HG03045 (cell line): Measurements from ENCODE around the gene CAMTA1.
"Not testable (repeated sequence)": the region's sequence is repeated elsewhere in the genome, so short reads cannot be mapped to it uniquely, and the experiment has no call there.

Source experiments
- ATAC-seq: cut with Tn5 transposase; IDR thresholded peaks from one replicate; pipeline ENCODE4 v1.9.1; 2021; ENCODE audit warnings: mild to moderate bottlenecking, moderate library complexity; ENCODE audit not compliant: unreplicated experiment

Gene CAMTA1

DNA sequence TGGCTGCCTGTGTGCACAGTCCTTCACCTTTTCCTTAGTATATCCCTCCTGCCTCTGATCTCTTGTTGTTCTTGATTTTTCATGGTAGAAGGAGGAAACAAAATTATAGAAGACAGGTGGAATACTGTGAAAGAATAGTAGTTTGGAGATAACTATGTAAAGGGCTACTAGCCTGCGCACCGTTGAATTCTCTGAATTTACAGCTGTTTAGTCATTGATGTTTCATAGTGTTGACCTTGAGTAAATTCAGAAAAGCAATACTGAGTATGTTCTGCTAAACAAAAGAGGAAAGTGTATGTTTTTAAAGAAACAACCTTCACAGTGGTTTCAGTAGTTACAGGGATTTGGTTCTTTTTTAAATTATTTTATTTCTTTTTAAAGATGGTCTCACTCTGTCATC lies 18.1 kb downstream of the CAMTA1 start:
- no peak for ATAC-seq

DNA sequence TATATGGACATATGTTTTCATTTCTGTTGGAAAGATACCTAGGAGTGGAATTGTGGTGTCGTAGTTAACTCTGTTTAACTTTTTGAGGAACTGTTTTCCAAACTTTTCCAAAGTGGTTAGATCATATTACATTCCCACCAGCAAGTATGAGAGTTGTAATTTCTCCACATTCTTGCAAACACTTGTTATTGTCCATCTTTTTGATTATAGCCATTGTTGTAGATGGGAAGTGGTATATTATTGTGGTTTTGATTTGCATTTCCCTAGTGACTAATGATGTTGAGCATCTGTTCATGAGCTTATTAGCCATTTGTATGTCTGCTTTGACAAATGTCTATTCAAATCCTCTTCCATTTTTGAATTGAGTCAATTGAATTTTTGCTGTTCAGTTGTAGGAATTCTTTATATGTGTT lies 19.8 kb downstream of the CAMTA1 start:
- no peak for ATAC-seq

DNA sequence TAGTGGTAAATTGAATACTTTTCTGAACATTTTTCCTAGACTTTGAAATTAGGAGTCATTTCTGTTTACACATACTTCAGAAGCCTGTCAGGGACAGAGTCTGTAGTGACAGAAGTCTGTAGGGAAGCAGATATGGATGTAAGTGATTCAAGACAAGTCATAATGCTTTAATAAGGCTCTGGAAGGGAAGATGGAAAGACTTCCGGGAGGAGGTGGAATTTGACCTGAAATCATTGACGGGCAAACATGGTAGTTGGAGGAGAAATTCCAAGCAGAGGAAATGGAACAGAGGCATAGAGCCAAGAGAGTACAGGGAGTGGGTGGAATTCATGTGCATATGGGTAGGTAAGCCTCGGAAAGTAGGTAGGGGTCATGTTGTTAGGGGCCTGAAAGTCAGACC lies 22.5 kb downstream of the CAMTA1 start:
- no peak for ATAC-seq

DNA sequence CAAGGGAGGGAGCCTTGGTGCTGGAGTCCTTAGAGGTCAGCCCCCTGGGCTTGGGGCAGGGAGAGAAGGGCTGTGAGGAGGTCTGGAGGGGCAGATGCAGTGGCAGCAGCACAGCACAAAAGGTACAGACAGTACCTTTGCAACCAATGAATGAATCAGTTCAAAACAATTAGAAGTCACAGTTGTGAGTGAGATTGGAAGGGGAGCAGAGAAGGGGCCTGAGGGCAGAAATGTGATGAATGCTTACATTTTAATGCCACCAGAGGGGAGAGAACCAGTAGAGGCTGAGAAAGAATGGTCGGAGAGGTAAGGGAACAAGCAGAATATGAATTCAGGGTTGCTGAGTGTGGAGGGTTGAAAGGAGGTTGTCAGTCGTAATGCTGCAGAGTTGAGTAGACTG lies 24.2 kb downstream of the CAMTA1 start:
- no peak for ATAC-seq

DNA sequence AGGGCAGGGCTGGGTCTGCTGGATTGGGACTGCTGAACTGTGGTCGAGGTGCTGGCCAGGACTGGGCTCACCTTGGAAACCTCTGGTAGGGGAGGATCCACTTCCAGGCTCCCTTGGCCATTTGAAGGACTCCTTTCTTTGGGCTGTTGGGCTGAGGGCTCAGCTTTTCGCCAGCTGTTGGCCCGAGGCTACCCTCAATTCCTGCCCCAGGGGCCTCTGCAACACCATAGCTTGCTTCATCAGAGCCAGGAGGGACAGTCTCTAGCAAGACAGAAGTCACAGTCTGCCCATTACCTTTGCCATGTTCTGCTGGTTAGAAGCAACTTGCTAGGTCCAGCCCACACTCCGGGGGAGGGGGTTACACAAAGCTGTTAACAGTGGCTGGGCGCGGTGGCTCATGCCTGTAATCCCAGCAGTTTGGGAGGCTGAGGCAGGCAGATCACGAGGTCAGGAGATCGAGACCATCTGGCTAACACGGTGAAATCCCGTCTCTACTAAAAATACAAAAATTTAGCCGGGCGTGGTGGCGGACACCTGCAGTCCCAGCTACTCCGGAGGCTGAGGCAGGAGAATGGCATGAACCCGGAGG lies 25.0 kb downstream of the CAMTA1 start:
- not testable (repeated sequence) for ATAC-seq

DNA sequence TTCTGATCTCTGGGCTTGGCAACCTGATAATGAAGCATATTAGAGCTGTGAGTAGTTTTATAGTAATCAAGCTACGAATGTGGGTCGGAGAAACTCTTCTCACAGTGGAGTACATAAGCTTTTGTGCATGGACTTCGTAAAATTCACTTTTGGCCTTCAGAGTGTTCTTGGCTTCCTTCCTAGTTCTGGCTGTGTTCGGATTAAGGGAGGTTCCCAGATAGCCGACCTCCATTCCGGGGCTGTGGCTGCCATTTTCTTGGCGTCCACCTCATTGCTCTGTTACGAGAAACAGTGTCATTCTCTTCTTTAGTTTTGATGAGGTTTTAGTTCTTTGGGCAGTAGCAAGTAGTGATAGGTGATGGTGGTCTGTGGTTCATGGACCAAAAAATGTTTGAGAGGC lies 26.3 kb downstream of the CAMTA1 start:
- ATAC-seq = no peak

DNA sequence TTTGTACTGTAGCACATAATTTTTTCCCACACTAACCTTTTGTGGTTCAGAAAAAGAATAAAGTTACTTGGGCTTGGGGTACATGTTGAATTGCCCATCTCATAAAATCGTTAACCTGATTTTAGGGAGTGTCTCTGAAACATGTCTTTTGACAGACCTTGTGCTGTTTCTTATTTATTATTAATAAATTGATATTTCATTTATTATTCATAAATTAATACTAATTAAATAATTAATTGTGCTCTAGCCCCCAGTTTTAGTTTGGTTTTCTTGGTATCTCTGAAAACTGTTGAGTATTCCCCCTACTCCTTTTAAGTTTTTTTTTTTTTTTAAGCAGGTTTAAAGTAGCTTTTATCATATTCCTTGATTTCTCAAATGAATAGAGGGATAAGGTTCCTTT lies 27.9 kb downstream of the CAMTA1 start:
- ATAC-seq = no peak

DNA sequence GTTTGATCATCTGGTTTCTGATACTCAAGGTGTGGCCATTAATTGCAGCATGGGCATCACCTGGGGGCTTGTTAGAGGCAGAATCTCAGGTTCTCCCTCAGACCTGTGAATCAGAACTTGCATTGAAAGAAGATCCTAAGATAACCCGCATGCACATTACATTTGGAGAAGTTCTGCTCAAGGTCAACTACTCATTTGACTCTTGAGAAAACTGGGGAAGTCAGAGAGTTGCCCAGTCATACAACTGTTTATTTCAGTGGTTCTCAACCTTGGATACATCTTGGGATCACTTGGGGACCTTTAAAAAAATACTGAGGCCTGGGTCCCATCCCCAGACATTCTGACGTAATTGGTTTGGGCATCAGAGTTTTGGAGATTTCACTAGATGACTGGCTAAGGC lies 30.5 kb downstream of the CAMTA1 start:
- ATAC-seq = no peak

DNA sequence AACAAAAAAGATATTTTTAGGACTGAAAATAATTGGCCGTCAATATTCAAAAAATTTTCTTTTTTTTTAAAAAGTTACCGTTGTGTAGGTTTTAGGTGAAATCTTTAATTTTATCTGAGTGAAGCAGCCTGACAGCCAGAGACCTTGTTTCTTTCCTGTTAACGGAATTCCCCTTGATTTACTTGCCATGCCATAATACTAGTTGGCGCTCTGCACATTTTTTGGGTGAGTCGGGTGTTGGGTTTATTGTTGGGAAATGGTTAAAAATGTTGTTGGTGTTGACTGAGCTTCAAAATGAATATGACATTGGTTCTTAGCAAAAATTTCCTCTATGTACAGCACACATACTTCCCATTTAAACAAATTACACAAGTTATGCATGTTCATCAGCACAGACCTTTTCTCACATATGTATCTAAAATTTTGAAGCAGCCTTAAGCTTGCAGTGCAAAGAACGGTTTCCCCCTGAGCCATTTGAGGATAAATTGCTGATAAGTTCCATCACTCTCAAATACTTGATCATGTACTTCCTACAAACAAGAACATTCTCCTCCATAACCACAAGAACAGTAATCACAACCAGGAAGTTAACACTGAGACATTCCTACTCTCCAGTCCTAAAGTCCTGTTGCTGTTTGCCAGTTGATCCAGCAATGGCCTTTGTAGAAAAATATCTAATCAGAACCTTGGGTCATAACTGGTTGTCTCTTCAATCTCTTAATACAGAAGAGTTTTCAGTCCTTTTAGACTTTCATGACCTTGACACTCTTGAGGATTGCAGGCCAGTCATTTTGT lies 34.2 kb downstream of the CAMTA1 start:
- no peak for ATAC-seq

DNA sequence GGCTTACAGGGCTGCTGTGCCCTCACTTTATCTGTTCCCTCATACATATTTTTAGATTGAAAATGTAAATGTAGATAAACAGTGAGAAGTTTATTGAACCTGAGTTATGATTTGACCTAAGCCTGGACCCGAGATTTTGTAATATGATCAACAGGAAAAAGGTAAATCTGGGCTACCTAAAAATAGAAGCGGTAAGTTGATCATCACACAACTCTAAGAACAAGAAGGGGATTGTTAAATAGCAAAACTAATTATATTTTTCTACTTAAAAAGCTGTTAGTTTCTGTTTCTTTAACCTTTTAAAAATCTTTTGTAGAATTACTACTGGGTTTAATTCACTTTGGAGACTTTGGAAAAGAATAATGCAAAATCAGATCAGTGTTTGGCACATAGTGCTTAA lies 35.6 kb downstream of the CAMTA1 start:
- ATAC-seq = no peak

DNA sequence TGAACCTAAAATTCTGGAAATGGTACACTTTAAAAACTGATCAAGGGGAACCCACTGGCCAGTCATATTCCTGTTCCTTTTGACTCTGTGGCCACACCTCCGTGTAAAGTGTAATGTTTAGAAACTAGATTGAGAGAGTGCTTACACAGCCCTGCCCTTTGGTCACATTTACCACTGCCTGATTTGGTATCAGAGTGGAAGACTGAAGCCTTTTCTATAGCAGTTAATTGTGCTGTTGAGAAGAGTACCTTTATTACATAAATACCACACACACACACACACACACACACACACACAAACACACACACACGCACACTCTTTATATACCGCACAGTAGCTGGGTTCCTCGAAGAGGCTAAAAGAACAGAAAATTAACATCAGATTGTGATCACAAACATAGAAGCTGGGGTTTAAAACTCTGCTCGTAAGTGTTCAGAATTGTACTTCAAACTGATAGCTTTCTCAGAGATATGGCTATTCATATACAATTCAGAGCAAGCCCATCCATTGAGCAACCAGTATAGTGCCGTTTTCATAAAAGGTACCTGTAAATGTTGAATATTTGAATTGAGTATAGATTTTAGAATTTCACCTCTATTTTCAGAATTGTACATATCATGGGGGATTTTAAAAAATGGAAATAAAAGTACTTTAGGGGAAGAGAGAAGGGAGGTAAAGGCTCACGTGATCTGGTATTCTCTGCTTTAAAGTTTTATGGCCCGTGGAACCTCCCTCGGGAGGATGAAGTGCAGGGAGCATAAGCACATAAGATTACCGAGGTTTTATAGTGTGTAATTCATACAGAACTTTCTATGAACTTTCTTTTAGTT lies 37.5 kb downstream of the CAMTA1 start:
- no peak for ATAC-seq

DNA sequence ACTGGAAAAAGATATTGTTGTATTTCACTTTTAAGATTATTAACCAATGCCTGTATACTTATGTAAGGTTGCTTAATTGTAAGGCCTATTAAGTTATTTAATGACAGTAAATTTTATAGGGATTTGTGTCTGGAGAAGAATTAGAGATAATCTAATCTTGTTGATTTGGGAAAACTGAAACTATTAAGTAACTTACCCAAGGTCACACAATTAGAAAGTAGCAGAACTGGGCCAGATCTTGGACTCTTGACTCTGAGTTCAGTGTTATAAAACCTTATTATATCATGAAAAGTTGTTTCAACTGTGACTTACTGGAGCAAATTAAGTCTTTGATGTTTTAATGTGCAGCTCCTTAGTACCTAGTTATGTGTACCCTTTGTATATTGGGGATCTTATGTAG lies 38.5 kb downstream of the CAMTA1 start:
- ATAC-seq = no peak

DNA sequence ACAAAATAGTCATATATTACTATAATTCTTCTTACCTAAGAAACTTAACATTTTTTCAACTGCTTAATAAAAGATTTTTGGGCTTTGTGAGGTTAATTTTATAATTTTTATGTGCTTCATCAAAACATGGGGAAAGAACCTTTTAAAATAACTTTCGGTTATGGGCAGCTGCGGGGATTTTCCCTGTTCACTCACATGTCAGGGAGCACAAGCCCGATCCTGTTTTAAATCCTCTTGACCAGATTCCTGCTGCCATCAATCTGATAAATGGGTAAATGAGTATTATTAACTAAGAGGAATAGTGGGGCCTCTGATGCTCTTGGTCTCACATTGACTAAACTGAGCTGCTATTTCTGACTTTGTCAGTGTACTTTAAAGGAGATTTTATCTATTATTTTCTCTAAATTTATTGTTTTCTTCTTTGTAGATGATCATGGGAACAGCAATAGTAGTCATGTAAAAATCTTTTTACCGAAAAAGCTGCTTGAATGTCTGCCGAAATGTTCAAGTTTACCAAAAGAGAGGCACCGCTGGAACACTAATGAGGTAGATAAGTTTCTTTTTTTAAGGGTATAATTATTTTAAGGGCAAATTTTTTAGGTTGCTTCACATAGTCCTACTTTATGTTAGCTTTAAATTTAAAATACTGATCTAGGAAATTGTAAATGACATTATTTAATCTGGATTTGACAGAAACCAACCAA lies 39.6 kb downstream of the CAMTA1 start:
- no peak for ATAC-seq

DNA sequence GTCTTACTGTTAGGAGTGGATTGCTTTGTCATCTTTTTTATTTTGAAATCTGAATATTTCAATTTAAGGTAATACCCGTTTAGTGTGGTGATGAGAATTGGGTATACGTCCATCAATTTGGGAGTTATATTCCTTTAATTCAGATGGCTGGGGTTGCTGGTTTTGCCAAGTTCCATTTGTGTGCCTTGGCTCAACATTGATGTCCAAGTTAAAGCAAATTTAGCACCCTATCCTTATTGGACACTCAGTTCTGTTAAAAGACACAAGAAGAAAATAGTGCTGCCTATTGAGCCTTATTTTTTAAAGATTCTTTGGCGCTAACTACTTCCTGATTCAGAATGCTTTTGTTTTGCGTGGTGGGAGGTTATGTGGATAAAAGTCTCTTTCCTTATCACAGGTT lies 40.6 kb downstream of the CAMTA1 start:
- no peak for ATAC-seq

DNA sequence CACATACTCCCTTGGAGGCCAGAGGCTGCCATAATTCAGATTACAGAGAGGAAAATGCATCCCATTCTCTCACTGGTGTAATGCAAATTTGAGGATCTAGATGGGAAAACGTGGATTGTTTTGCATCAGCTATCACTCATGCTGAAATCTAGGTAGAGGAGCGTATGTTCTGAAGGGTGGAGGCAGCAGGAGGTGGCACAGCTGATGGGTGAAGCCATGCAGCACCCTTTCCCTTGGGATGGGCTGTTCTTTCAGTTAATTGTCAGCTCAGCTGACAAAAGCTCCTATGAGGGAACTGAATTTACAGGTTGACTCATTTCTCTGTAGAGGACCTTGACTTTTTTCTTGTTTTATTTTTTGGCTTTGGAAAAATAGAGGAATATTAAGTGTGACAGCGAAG lies 41.8 kb downstream of the CAMTA1 start:
- ATAC-seq = no peak

DNA sequence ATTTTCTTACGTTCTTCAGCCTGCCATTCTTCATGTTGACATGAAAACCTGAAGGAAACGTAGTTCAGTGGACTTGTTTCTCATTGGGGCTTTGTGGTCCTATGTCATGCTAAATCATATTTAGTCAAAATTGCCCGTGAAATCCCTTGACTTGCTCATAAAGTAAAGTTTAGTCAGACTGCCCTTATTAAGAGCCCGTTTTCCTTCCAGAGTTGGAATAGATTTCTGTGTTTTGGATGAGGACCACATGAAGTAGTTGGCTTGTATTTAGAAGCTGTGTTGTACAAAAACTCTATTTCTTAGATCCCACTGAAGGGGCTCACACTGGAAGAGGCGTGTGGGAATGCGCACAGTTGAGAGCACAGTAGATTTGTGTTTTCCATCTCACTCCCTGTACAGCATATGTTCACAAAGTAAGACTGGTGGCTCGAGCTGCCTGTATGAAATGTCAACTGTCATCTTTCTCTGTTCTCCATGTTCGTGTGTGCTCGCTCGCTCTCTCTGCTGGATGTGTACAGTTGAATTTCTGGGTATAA lies 42.4 kb downstream of the CAMTA1 start:
- ATAC-seq = no peak

DNA sequence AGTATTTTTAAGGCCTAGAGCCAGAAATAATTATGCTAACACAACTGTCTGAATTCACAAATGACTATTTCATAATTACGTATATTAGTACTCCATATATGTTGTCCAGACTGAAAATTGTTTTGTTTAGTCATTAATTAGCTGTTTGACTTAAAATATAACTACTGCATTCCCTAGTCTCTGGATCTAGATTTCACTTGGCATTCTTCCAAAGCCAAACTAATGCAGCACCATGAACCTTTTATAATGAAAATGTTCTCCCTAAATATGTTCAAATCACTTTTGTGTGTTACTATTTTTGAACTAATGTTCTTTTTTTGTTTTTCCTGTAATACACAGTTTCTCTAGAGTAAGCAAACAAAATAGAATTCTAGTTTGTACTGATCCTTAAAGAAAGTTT lies 46.1 kb downstream of the CAMTA1 start:
- no peak for ATAC-seq

DNA sequence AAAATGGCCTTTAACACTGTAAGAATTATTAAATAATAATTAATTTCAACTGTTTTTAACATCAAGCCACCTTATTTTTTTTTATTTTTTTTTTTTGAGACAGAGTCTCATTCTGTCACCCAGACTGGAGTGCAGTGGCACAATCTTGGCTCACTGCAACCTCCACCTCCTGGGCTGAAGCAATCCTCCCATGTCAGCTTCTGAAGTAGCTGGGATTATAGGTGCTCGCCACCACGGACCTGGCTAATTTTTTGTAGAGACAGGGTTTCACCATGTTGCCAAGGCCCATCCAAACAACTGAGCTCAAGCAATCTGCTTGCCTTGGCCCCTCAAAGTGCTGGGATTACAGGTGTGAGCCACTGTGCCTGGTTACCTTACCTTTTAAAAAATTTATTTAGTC lies 46.8 kb downstream of the CAMTA1 start:
- not testable (repeated sequence) for ATAC-seq

DNA sequence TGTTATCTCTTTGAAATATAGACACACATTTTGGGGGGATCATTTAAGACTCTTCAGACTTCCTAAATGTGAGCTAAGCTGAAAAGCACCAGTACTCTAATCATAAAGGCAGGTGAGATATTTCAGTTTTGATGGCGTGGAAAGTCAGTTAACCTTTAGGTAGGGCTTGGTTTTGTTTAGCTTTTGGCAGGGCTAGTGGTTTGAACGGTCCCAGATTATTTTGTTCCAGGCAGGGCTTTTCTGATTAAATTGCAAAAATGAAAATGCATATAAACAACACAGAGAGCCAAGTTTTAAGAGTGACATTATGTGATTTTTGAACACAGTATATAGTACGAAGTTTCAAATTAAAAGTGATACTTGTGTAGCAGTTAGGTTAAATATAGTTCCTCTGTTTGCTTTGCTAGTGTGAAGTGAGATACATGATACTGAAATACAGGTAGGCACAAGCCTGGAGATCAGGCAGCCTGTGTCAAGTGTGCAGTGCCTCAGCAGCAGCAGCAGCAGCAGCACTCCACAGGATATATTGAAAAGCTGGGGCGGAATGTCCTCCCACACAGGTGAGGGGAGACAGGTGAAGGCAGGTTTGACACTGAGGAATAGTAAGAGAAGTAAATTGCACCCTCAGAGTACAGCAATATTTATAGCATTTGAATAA lies 47.4 kb downstream of the CAMTA1 start:
- no peak for ATAC-seq

DNA sequence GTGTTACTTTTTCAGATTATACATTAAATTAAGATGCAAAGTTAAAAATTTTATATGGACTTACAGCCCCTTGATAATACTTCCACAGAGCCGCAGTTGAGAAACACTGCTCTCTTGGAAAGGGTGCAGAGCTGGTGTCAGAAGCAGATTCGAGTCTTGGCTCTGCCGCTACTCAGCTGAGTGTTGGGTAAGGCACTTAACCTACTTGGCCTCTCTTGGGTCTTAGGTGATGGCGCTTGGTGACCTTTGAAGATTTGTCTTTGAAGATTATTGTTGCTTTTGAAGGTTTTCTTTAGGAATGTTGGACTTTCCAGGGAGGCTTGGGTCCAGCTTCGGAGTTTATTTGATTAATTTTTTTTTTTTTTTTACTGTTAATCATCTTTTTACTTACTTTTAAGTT lies 48.5 kb downstream of the CAMTA1 start:
- no peak for ATAC-seq

DNA sequence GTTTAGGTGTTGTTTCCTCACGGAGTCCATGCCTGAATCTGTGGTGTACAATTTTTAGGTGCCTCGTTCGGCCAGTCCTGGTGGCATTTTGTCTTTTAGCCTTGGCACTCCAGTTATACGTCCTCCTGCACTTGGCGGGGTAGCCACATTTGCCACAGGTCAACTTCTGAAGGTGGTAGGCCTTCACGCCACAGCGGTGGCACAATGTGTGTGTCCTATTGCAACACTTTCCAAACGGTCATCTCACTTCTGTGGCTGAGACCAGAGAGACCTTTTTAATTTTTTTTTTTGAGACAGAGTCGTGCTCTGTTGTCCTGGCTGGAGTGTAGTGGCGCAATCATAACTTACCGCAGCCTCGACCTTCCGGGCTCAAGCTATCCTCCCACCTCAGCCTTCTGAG lies 49.1 kb downstream of the CAMTA1 start:
- no peak for ATAC-seq
